HepG2 (cell line): Measurements from ENCODE around the gene RRBP1. TPM values are rescaled to one million over a fixed set of nuclear protein-coding genes. Genes with fewer than 3 reads are reported as not detected.
A peak's percentile ranks its signal among the peaks of the same experiment; 100 is the strongest.

Experiments used
- AGO2 ChIP-seq: fragments of 200-400 bp; formaldehyde crosslinking; optimal IDR thresholded peaks from 2 replicates; pipeline ENCODE3; 2017; ENCODE audit warnings: mild to moderate bottlenecking, low read depth, low read length, moderate library complexity
- BRD4 ChIP-seq: sonication (generic); formaldehyde crosslinking; IDR thresholded peaks from 2 replicates; pipeline ENCODE4 v1.4.0; 2020; ENCODE audit warnings: missing genetic modification reagents
- EEA1 ChIP-seq: sonication (generic); formaldehyde crosslinking; IDR thresholded peaks from 2 replicates; pipeline ENCODE4 v1.5.1; 2020; ENCODE audit warnings: mild to moderate bottlenecking, missing genetic modification reagents, borderline replicate concordance
- MLX ChIP-seq: IDR thresholded peaks from 2 replicates; pipeline ENCODE4 v1.6.1; 2016
- NAIF1 ChIP-seq: sonication (generic); formaldehyde crosslinking; IDR thresholded peaks from 2 replicates; pipeline ENCODE4 v1.5.0; 2020; ENCODE audit warnings: mild to moderate bottlenecking, missing genetic modification reagents, borderline replicate concordance
- NFAT5 ChIP-seq: sonication (generic); formaldehyde crosslinking; IDR thresholded peaks from 2 replicates; pipeline ENCODE4 v1.4.0; 2020; ENCODE audit warnings: missing genetic modification reagents
- NFATC3 ChIP-seq: sonication (generic); formaldehyde crosslinking; IDR thresholded peaks from 2 replicates; pipeline ENCODE4 v1.5.1; 2020; ENCODE audit warnings: mild to moderate bottlenecking, missing genetic modification reagents
- POLR2G ChIP-seq: fragments of 200-400 bp; formaldehyde crosslinking; IDR thresholded peaks from 2 replicates; pipeline ENCODE4 v1.6.1; 2018; ENCODE audit warnings: mild to moderate bottlenecking, low read depth, low read length, moderate library complexity
- SRSF1 ChIP-seq: fragments of 200-400 bp; formaldehyde crosslinking; optimal IDR thresholded peaks from 2 replicates; pipeline ENCODE3; 2017; ENCODE audit warnings: mild to moderate bottlenecking, low read depth, low read length, moderate library complexity
- SRY ChIP-seq: sonication (generic); formaldehyde crosslinking; IDR thresholded peaks from 2 replicates; pipeline ENCODE4 v1.8.0; 2022; ENCODE audit warnings: mild to moderate bottlenecking, missing genetic modification reagents
- TBX2 ChIP-seq: sonication (generic); formaldehyde crosslinking; IDR thresholded peaks from 2 replicates; pipeline ENCODE4 v1.5.0; 2020; ENCODE audit warnings: missing genetic modification reagents, mild to moderate bottlenecking, borderline replicate concordance
- TRIM24 ChIP-seq: sonication (generic); formaldehyde crosslinking; IDR thresholded peaks from 2 replicates; pipeline ENCODE4 v1.8.0; 2022; ENCODE audit warnings: mild to moderate bottlenecking, missing genetic modification reagents
- ZFAT ChIP-seq: sonication (generic); formaldehyde crosslinking; conservative IDR thresholded peaks from 2 replicates; pipeline ENCODE4 v1.8.1; 2023; ENCODE audit warnings: missing genetic modification reagents, inconsistent platforms
- ZNF383 ChIP-seq: sonication (generic); formaldehyde crosslinking; IDR thresholded peaks from 2 replicates; pipeline ENCODE4 v1.4.0; 2020; ENCODE audit warnings: missing genetic modification reagents, mild to moderate bottlenecking, borderline replicate concordance
- ZNF580 ChIP-seq: IDR thresholded peaks from 2 replicates; pipeline ENCODE4 v1.6.1; 2016; ENCODE audit warnings: low read depth, borderline replicate concordance
- ZNF768 ChIP-seq: sonication (generic); formaldehyde crosslinking; IDR thresholded peaks from 2 replicates; pipeline ENCODE4 v1.4.0; 2020; ENCODE audit warnings: missing genetic modification reagents
- ZNF776 ChIP-seq: sonication (generic); formaldehyde crosslinking; IDR thresholded peaks from 2 replicates; pipeline ENCODE4 v1.4.0; 2020; ENCODE audit warnings: mild to moderate bottlenecking, missing genetic modification reagents
- polyA plus RNA-seq, 8 experiments: library from polyadenylated mRNA; depleted of rRNA in 3 of 8; stranded (reverse) in 7 of 8; unstranded in 1 of 8; fragments of >200 nt; fragmentation: Illumina TruSeq in 4 of 8; extraction: Trizol in 4 of 8; gene quantifications; 2 replicates each; pipeline versions ENCODE4 v1.2.1 to v1.2.3, GENCODE V29; 2011 to 2016; ENCODE audit warnings: low read depth in 4 of 8, missing spikeins in 1 of 8, mixed read lengths in 1 of 8; ENCODE audit not compliant: insufficient read depth in 1 of 8
- total RNA-seq, 5 experiments: library from RNA; depleted of rRNA; stranded (reverse); fragments of >200 nt; fragmentation: Illumina TruSeq; extraction: Trizol; gene quantifications; 2 replicates each; pipeline ENCODE4 v1.2.3, GENCODE V29; 2016; ENCODE audit warnings: low read depth in 1 of 5

The RRBP1 gene
- total and polyA plus RNA-seq, 2 of the 13 experiments (the other 11 are each of a cell fraction or from before 2014, with no cell fraction given), result 150 to 222 TPM

- no peak for TF ChIP-seq ZFAT (CRISPR knock-in tag)
- TF ChIP-seq ZNF580 (CRISPR knock-in tag), result no peak
- TF ChIP-seq SRY (CRISPR knock-in tag), result no peak
- 0 out of 2 replicates have a peak, but pooled peaks have one; percentile 36 for TF ChIP-seq NFAT5
- TF ChIP-seq ZNF768 (CRISPR knock-in tag), result peak; percentile 20; the same call in 1 of the 2 replicates
- no peak for TF ChIP-seq NAIF1
- TF ChIP-seq ZNF383 (CRISPR knock-in tag), result no peak
- TF ChIP-seq NFATC3 (CRISPR knock-in tag), result no peak
- TF ChIP-seq MLX, result no peak
- TF ChIP-seq TRIM24, result no peak
- TF ChIP-seq ZNF776, result peak; percentile 33; the same call in 1 of the 2 replicates
- 0 out of 2 replicates have a peak, but pooled peaks have one; percentile 5 for TF ChIP-seq BRD4 (CRISPR knock-in tag)
- TF ChIP-seq POLR2G, result no peak
- TF ChIP-seq AGO2, result peak; percentile 80
- no peak for TF ChIP-seq EEA1
- peak; percentile 55; the same call in 1 of the 2 replicates for TF ChIP-seq TBX2
- peak; percentile 40 for TF ChIP-seq SRSF1
Measured at GRCh38 chr20:17641993-17642392, 40.0 kb downstream of the RRBP1 start (continued).
